Measurements from ENCODE around the gene KRTAP10-9.
"Not testable (repeated sequence)": the region's sequence is repeated elsewhere in the genome, so short reads cannot be mapped to it uniquely, and the experiment has no call there.

The KRTAP10-9 gene

GRCh38 chr21:44599264-44600029 is 27.4 kb upstream of the KRTAP10-9 start:
- TF ChIP-seq CTCF (IDR thresholded peaks at IDR 0.05; ENCODE audit: low read depth, low read length, missing control alignments) = no peak
- no peak for DNase-seq (ENCODE audit: extremely low read depth, low read depth)
- no peak overlapping the region for H3K4me3 ChIP-seq (replicated peaks; ENCODE audit: low read depth, low read length)

GRCh38 chr21:44600118-44600978 is 26.5 kb upstream of the KRTAP10-9 start, which contains the start of gene KRTAP10-7:
TSS of gene KRTAP10-7 (plus strand) at chr21:44600597. CDS start at chr21:44600622, 25 bp downstream.
- H3K4me3 ChIP-seq (replicated peaks; ENCODE audit: low read depth, low read length); DNase-seq (ENCODE audit: extremely low read depth, low read depth): not testable (repeated sequence)

- not testable (repeated sequence) for DNase-seq (ENCODE audit: extremely low read depth, low read depth); H3K4me3 ChIP-seq (replicated peaks; ENCODE audit: low read depth, low read length)
Measured at GRCh38 chr21:44601091-44601490, 25.8 kb upstream of the KRTAP10-9 start.

- TF ChIP-seq CTCF (IDR thresholded peaks at IDR 0.05; ENCODE audit: low read depth, low read length, missing control alignments) = no peak
- DNase-seq (ENCODE audit: extremely low read depth, low read depth) = no peak
- H3K4me3 ChIP-seq (replicated peaks; ENCODE audit: low read depth, low read length) = no peak overlapping the region
Measured at GRCh38 chr21:44601596-44602462, 25.1 kb upstream of the KRTAP10-9 start.

GRCh38 chr21:44602463-44602850 is 24.4 kb upstream of the KRTAP10-9 start:
- TF ChIP-seq CTCF (IDR thresholded peaks at IDR 0.05; ENCODE audit: low read depth, low read length, missing control alignments) = no peak
- no peak for DNase-seq (ENCODE audit: extremely low read depth, low read depth)
- H3K4me3 ChIP-seq (replicated peaks; ENCODE audit: low read depth, low read length) = no peak overlapping the region

GRCh38 chr21:44603109-44603875 is 23.6 kb upstream of the KRTAP10-9 start:
- no peak for DNase-seq (ENCODE audit: extremely low read depth, low read depth)
- no peak for TF ChIP-seq CTCF (IDR thresholded peaks at IDR 0.05; ENCODE audit: low read depth, low read length, missing control alignments)
- no peak overlapping the region for H3K4me3 ChIP-seq (replicated peaks; ENCODE audit: low read depth, low read length)

GRCh38 chr21:44603911-44604310 is 23.0 kb upstream of the KRTAP10-9 start:
- no peak overlapping the region for H3K4me3 ChIP-seq (replicated peaks; ENCODE audit: low read depth, low read length)
- no peak for TF ChIP-seq CTCF (IDR thresholded peaks at IDR 0.05; ENCODE audit: low read depth, low read length, missing control alignments)
- no peak for DNase-seq (ENCODE audit: extremely low read depth, low read depth)
